ENCODE measurements around the gene SNX10.

- TF ChIP-seq POLR2A (IDR thresholded peaks at IDR 0.05) = no peak
- TF ChIP-seq EP300 (IDR thresholded peaks at IDR 0.05) = no peak
- no peak for TF ChIP-seq POLR2AphosphoS5 (IDR thresholded peaks at IDR 0.05)
Measured at GRCh38 chr7:26416004-26416403, 124.3 kb downstream of the SNX10 start.
